HG02571 (cell line): Measurements from ENCODE around the gene WDR43.
"Not testable (repeated sequence)": the region's sequence is repeated elsewhere in the genome, so short reads cannot be mapped to it uniquely, and the experiment has no call there.

Source experiments
- ATAC-seq: cut with Tn5 transposase; IDR thresholded peaks from one replicate; pipeline ENCODE4 v1.9.1; 2021; ENCODE audit warnings: mild to moderate bottlenecking, moderate library complexity; ENCODE audit not compliant: unreplicated experiment

Gene WDR43

GRCh38 chr2:28960401-28960800 is 65.9 kb downstream of the WDR43 start:
- no peak for ATAC-seq

GRCh38 chr2:28962505-28962904 is 68.0 kb downstream of the WDR43 start:
- no peak for ATAC-seq

- ATAC-seq: no peak
These were observed 76.1 kb downstream of the WDR43 start for GRCh38 chr2:28970464-28971160.

- no peak for ATAC-seq
These were observed 78.4 kb downstream of the WDR43 start for GRCh38 chr2:28972778-28973335.

GRCh38 chr2:28974252-28974651 is 79.8 kb downstream of the WDR43 start:
- no peak for ATAC-seq

GRCh38 chr2:28975671-28976070 is 81.2 kb downstream of the WDR43 start:
- ATAC-seq: no peak

GRCh38 chr2:28976584-28976983 is 82.1 kb downstream of the WDR43 start:
- ATAC-seq: no peak

- no peak for ATAC-seq
These were observed 82.9 kb downstream of the WDR43 start for GRCh38 chr2:28977176-28977875.

- not testable (repeated sequence) for ATAC-seq
These were observed 83.5 kb downstream of the WDR43 start for GRCh38 chr2:28978001-28978400.

GRCh38 chr2:28978606-28979005 is 84.1 kb downstream of the WDR43 start:
- no peak for ATAC-seq

- ATAC-seq: no peak
These were observed 84.6 kb downstream of the WDR43 start for GRCh38 chr2:28979041-28979440.

GRCh38 chr2:28979576-28980366 is 85.3 kb downstream of the WDR43 start:
- ATAC-seq: no peak

- ATAC-seq: no peak
These were observed 86.0 kb downstream of the WDR43 start for GRCh38 chr2:28980368-28981015.

GRCh38 chr2:28981016-28981441 is 86.6 kb downstream of the WDR43 start, which contains the start of gene TOGARAM2:
Gene TOGARAM2 (plus strand): TSS chr2:28981298. CDS start chr2:28994835, 13,537 bp downstream.
- no peak for ATAC-seq

- no peak for ATAC-seq
These were observed 87.3 kb downstream of the WDR43 start for GRCh38 chr2:28981620-28982376.

GRCh38 chr2:28982381-28982950 is 88.0 kb downstream of the WDR43 start:
- ATAC-seq: no peak

- no peak for ATAC-seq
These were observed 92.0 kb downstream of the WDR43 start for GRCh38 chr2:28986429-28986828.

GRCh38 chr2:28989973-28990372 is 95.5 kb downstream of the WDR43 start:
- no peak for ATAC-seq

GRCh38 chr2:28990445-28990844 is 96.0 kb downstream of the WDR43 start:
- ATAC-seq: no peak

- no peak for ATAC-seq
These were observed 96.6 kb downstream of the WDR43 start for GRCh38 chr2:28991021-28991420.
